HG03442 (cell line): Measurements from ENCODE around the gene SRCIN1.
"Not testable (repeated sequence)": the region's sequence is repeated elsewhere in the genome, so short reads cannot be mapped to it uniquely, and the experiment has no call there.

Experiments
- ATAC-seq: cut with Tn5 transposase; IDR thresholded peaks from one replicate; pipeline ENCODE4 v1.9.1; 2021; ENCODE audit warnings: mild to moderate bottlenecking, moderate library complexity; ENCODE audit not compliant: unreplicated experiment

SRCIN1 gene

GRCh38 chr17:38511150-38512108 is 94.3 kb downstream of the SRCIN1 start:
- ATAC-seq, result no peak

- ATAC-seq, result no peak
Measured at GRCh38 chr17:38510421-38511149, 95.2 kb downstream of the SRCIN1 start.

GRCh38 chr17:38509772-38510420 is 95.9 kb downstream of the SRCIN1 start:
- ATAC-seq, result no peak

- ATAC-seq, result no peak
Measured at GRCh38 chr17:38508954-38509771, 96.6 kb downstream of the SRCIN1 start.

- ATAC-seq, result no peak
Measured at GRCh38 chr17:38508570-38508950, 97.2 kb downstream of the SRCIN1 start.

GRCh38 chr17:38507921-38508569 is 97.7 kb downstream of the SRCIN1 start:
- no peak for ATAC-seq

GRCh38 chr17:38507436-38507835 is 98.3 kb downstream of the SRCIN1 start:
- ATAC-seq, result no peak

- ATAC-seq, result no peak
Measured at GRCh38 chr17:38504216-38504615, 101.5 kb downstream of the SRCIN1 start.

GRCh38 chr17:38503286-38503913 is 102.4 kb downstream of the SRCIN1 start:
- ATAC-seq, result not testable (repeated sequence)

- ATAC-seq, result not testable (repeated sequence)
Measured at GRCh38 chr17:38501718-38502117, 104.0 kb downstream of the SRCIN1 start.

- ATAC-seq, result not testable (repeated sequence)
Measured at GRCh38 chr17:38499230-38499629, 106.5 kb downstream of the SRCIN1 start.

GRCh38 chr17:38498353-38498752 is 107.4 kb downstream of the SRCIN1 start:
- no peak for ATAC-seq

- ATAC-seq, result not testable (repeated sequence)
Measured at GRCh38 chr17:38497656-38498055, 108.1 kb downstream of the SRCIN1 start.

- ATAC-seq, result not testable (repeated sequence)
Measured at GRCh38 chr17:38494152-38494551, 111.6 kb downstream of the SRCIN1 start.

GRCh38 chr17:38492067-38493040 is 113.4 kb downstream of the SRCIN1 start:
- ATAC-seq, result not testable (repeated sequence)

GRCh38 chr17:38491346-38492066 is 114.2 kb downstream of the SRCIN1 start:
- not testable (repeated sequence) for ATAC-seq

- not testable (repeated sequence) for ATAC-seq
Measured at GRCh38 chr17:38489774-38490173, 116.0 kb downstream of the SRCIN1 start.
